Panc1 (cell line): ENCODE results near the gene RFTN1.

Experiments used
- POLR2AphosphoS5 ChIP-seq: IDR thresholded peaks from 2 replicates; pipeline ENCODE4 v1.6.1; 2012; ENCODE audit warnings: mild to moderate bottlenecking, low read depth, low read length, moderate library complexity
- TF ChIP-seq, protein P1 (sequence below): fragments of 450-650 bp; IDR thresholded peaks from 2 replicates; pipeline ENCODE4 v1.5.1; 2017; ENCODE audit warnings: mild to moderate bottlenecking
- TF ChIP-seq, protein P2 (sequence below), 2 experiments: IDR thresholded peaks; 2 replicates each; pipeline ENCODE4 v1.6.1; 2011 to 2012; ENCODE audit warnings: low read depth in 2 of 2, control low read depth in 1 of 2, low read length in 1 of 2, mild to moderate bottlenecking in 1 of 2, moderate library complexity in 1 of 2; ENCODE audit not compliant: insufficient read depth in 1 of 2

DNA sequence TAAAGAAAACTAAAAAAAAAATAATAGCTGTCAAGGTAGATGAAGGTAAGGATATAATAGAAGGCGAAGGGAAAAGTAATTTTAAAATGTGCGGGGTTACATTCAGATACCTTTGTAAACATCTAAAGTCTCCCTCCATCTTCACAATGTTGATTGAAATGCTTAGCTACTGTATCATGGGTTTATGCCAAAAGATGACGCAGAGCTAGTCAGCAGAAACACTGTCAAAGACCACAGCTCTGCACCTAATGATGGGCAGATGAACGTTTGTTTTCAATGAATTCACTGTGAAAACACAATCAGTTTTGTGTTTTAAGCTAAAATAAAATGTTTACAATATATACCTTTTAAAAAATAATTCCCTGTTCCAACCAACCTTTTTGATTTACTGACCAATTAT lies 61.2 kb downstream of the RFTN1 start:
- TF ChIP-seq, protein P1, sequence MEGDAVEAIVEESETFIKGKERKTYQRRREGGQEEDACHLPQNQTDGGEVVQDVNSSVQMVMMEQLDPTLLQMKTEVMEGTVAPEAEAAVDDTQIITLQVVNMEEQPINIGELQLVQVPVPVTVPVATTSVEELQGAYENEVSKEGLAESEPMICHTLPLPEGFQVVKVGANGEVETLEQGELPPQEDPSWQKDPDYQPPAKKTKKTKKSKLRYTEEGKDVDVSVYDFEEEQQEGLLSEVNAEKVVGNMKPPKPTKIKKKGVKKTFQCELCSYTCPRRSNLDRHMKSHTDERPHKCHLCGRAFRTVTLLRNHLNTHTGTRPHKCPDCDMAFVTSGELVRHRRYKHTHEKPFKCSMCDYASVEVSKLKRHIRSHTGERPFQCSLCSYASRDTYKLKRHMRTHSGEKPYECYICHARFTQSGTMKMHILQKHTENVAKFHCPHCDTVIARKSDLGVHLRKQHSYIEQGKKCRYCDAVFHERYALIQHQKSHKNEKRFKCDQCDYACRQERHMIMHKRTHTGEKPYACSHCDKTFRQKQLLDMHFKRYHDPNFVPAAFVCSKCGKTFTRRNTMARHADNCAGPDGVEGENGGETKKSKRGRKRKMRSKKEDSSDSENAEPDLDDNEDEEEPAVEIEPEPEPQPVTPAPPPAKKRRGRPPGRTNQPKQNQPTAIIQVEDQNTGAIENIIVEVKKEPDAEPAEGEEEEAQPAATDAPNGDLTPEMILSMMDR = no peak
- TF ChIP-seq, protein P2, sequence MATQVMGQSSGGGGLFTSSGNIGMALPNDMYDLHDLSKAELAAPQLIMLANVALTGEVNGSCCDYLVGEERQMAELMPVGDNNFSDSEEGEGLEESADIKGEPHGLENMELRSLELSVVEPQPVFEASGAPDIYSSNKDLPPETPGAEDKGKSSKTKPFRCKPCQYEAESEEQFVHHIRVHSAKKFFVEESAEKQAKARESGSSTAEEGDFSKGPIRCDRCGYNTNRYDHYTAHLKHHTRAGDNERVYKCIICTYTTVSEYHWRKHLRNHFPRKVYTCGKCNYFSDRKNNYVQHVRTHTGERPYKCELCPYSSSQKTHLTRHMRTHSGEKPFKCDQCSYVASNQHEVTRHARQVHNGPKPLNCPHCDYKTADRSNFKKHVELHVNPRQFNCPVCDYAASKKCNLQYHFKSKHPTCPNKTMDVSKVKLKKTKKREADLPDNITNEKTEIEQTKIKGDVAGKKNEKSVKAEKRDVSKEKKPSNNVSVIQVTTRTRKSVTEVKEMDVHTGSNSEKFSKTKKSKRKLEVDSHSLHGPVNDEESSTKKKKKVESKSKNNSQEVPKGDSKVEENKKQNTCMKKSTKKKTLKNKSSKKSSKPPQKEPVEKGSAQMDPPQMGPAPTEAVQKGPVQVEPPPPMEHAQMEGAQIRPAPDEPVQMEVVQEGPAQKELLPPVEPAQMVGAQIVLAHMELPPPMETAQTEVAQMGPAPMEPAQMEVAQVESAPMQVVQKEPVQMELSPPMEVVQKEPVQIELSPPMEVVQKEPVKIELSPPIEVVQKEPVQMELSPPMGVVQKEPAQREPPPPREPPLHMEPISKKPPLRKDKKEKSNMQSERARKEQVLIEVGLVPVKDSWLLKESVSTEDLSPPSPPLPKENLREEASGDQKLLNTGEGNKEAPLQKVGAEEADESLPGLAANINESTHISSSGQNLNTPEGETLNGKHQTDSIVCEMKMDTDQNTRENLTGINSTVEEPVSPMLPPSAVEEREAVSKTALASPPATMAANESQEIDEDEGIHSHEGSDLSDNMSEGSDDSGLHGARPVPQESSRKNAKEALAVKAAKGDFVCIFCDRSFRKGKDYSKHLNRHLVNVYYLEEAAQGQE (IDR thresholded peaks at IDR 0.05; ENCODE audit: insufficient read depth in 1 of 2, low read depth in 2 of 2, low read length in 1 of 2) = no peak
- no peak for TF ChIP-seq POLR2AphosphoS5
